Mesothelial cell of epicardium (in vitro differentiated cells): Measurements from ENCODE around the gene FAM184B. TPM values are rescaled to one million over a fixed set of nuclear protein-coding genes. Genes with fewer than 3 reads are reported as not detected.

Experiments
- DNase-seq, 2 experiments: peaks; one replicate each; pipeline ENCODE4 v3.0.0; 2021; ENCODE audit warnings: low spot score in 2 of 2; ENCODE audit not compliant: unreplicated experiment in 2 of 2
- H3K27ac Mint-ChIP-seq: 2 replicates; pipeline ENCODE4 v1.8.0; 2021; ENCODE audit warnings: mixed read lengths
- H3K27me3 Mint-ChIP-seq: 2 replicates; pipeline ENCODE4 v1.8.0; 2021; ENCODE audit warnings: low read depth, mixed read lengths
- H3K36me3 Mint-ChIP-seq: 2 replicates; pipeline ENCODE4 v1.8.0; 2021; ENCODE audit warnings: mixed read lengths
- H3K4me1 Mint-ChIP-seq: 2 replicates; pipeline ENCODE4 v1.8.0; 2021; ENCODE audit warnings: mixed read lengths
- H3K4me3 Mint-ChIP-seq: 2 replicates; pipeline ENCODE4 v1.8.0; 2021; ENCODE audit warnings: mild to moderate bottlenecking, moderate library complexity, mixed read lengths
- H3K9me3 Mint-ChIP-seq: 2 replicates; pipeline ENCODE4 v1.8.0; 2021; ENCODE audit warnings: mixed read lengths
- CTCF ChIP-seq: fragments of 200-600 bp; sonication (generic); IDR thresholded peaks from one replicate; pipeline ENCODE4 v1.5.0; 2021; ENCODE audit warnings: antibody characterized with exemption; ENCODE audit not compliant: unreplicated experiment
- total RNA-seq: library from RNA; stranded (reverse); gene quantifications from 3 replicates; pipeline ENCODE4 v1.2.1, GENCODE V29; 2021

The FAM184B gene
- total RNA-seq, 1 donor from 2014 or later, result 0.04 TPM

- H3K27me3 Mint-ChIP-seq, result no peaks in the 10 kb centered on the region
- DNase-seq, result no peak
- TF ChIP-seq CTCF, result no peak
- no peaks in the 10 kb centered on the region for H3K4me1 Mint-ChIP-seq
- H3K36me3 Mint-ChIP-seq, result peaks cover 24% of the 10 kb centered on the region
- H3K27ac Mint-ChIP-seq, result no peak overlapping the region
- H3K4me3 Mint-ChIP-seq, result no peak overlapping the region
- H3K9me3 Mint-ChIP-seq, result no peaks in the 10 kb centered on the region
Observed at GRCh38 chr4:17599826-17600225, 181.6 kb downstream of the FAM184B start.

GRCh38 chr4:17597517-17597916, 183.9 kb downstream of the FAM184B start:
- Mint-ChIP-seq H3K9me3 (no peaks in the 10 kb centered on the region), H3K27me3 (no peaks in the 10 kb centered on the region), H3K36me3 (peaks cover 28% of the 10 kb centered on the region), H3K4me1 (no peaks in the 10 kb centered on the region), H3K27ac (no peak overlapping the region), H3K4me3 (no peak overlapping the region)
- peak; percentile 13 for TF ChIP-seq CTCF
- DNase-seq, result no peak

GRCh38 chr4:17595471-17596005, 185.9 kb downstream of the FAM184B start:
- H3K36me3 Mint-ChIP-seq, result peaks cover 38% of the 10 kb centered on the region
- TF ChIP-seq CTCF, result no peak
- no peaks in the 10 kb centered on the region for H3K4me1 Mint-ChIP-seq
- no peaks in the 10 kb centered on the region for H3K9me3 Mint-ChIP-seq
- no peak overlapping the region for H3K4me3 Mint-ChIP-seq
- H3K27ac Mint-ChIP-seq, result no peak overlapping the region
- H3K27me3 Mint-ChIP-seq, result no peaks in the 10 kb centered on the region
- DNase-seq, result no peak

- no peak for DNase-seq
- no peaks in the 10 kb centered on the region for H3K4me1 Mint-ChIP-seq
- H3K9me3 Mint-ChIP-seq, result no peaks in the 10 kb centered on the region
- no peak for TF ChIP-seq CTCF
- H3K36me3 Mint-ChIP-seq, result peaks cover 46% of the 10 kb centered on the region
- H3K4me3 Mint-ChIP-seq, result no peak overlapping the region
- no peak overlapping the region for H3K27ac Mint-ChIP-seq
- no peaks in the 10 kb centered on the region for H3K27me3 Mint-ChIP-seq
Observed at GRCh38 chr4:17589355-17589754, 192.1 kb downstream of the FAM184B start.

GRCh38 chr4:17587094-17587822, 194.2 kb downstream of the FAM184B start:
- H3K27ac Mint-ChIP-seq, result no peak overlapping the region
- no peaks in the 10 kb centered on the region for H3K9me3 Mint-ChIP-seq
- no peak for DNase-seq
- H3K36me3 Mint-ChIP-seq, result peaks cover 38% of the 10 kb centered on the region
- no peaks in the 10 kb centered on the region for H3K4me1 Mint-ChIP-seq
- no peak overlapping the region for H3K4me3 Mint-ChIP-seq
- no peak for TF ChIP-seq CTCF
- H3K27me3 Mint-ChIP-seq, result no peaks in the 10 kb centered on the region
